ENCODE data around the gene ELN. TPM values are rescaled to one million over a fixed set of nuclear protein-coding genes. Genes with fewer than 3 reads are reported as not detected.
A peak's percentile ranks its signal among the peaks of the same experiment; 100 is the strongest.

The ELN gene
- total and polyA plus RNA-seq, 2 of the 8 experiments (the other 6 are each of a cell fraction or from before 2014, with no cell fraction given), result 5.1 to 5.6 TPM

DNA sequence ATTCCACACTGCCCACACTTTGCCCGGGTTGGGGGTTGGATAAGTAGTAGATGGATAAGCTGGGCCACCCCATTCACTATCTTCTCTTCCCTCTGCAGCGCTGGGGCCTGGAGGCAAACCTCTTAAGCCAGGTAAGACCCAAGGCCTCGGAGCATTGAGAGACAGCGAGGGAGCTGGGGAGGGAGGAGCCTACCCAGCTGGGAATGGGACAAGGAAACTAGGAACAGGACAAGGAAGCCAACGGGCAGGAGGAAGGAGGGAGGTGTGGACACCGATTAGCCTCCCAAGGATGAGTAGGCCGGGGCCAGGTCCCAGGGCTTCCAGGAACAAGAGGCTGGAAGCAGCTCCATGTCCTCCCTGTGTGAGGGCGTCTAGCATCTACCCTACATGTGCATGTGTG, 9.6 kb downstream of the ELN start:
- H3K23ac ChIP-seq (ENCODE audit: insufficient read length), result no peak overlapping the region
- H2BK20ac ChIP-seq (ENCODE audit: low read length), result no peak overlapping the region
- H2AFZ ChIP-seq (ENCODE audit: low read length), result no peak overlapping the region
- no peaks in the 10 kb centered on the region for H3K23me2 ChIP-seq (ENCODE audit: low read depth, low read length)
- ChIA-PET CTCF (ENCODE audit: partially characterized antibody) (interaction anchor here (0.6 to 6.5 kb wide), 8 partner anchors 9 to 624 kb away, joined by 3 to 58 read pairs (median 4); partner anchors contain the start of gene ELN), POLR2A (ENCODE audit: partially characterized antibody) (no interaction called here)
- no peak overlapping the region for H3K56ac ChIP-seq (replicated peaks; ENCODE audit: insufficient read length, low read depth, low read length)
- no peak overlapping the region for H3K18ac ChIP-seq (ENCODE audit: extremely low read depth, low read length)
- peaks cover 0 to 9% (median 4%) of the 10 kb centered on the region in 4 experiments; a peak in 6 of 7 replicates for H3K4me1 ChIP-seq (replicated peaks in 1 of 4; ENCODE audit: control insufficient read depth in 3 of 4, insufficient read depth in 4 of 4, low read length in 3 of 4)
- no peak overlapping the region for H3K27ac ChIP-seq (ENCODE audit: low read depth, low read length)
- no peak for DNase-seq (ENCODE audit: low read depth in 1 of 2, low spot score in 2 of 2)
- no peak overlapping the region for H2BK15ac ChIP-seq (ENCODE audit: low read length)
- 85% methylated on average over 8 of the region's 8 CpGs; no CpG with 5 or more reads in 1 of the 2 experiments for WGBS, 2 experiments (ENCODE audit: extremely low coverage in 1 of 2, insufficient coverage in 1 of 2, insufficient read length in 1 of 2, insufficient replicate concordance in 2 of 2, low coverage in 1 of 2, low lambda C conversion rate in 2 of 2, missing lambda C conversion rate in 1 of 2)
- H3K14ac ChIP-seq (ENCODE audit: insufficient read length), result no peak overlapping the region
- no peaks in the 10 kb centered on the region for H3K36me3 ChIP-seq (ENCODE audit: control insufficient read depth in 2 of 4, insufficient read depth in 4 of 4, low read length in 3 of 4)
- no peak overlapping the region for H2AK5ac ChIP-seq (ENCODE audit: low read depth, low read length)
- no peak overlapping the region for H3K4me2 ChIP-seq (ENCODE audit: insufficient read depth in 1 of 2, low read depth in 2 of 2, low read length in 2 of 2)
- FAIRE-seq, result no peak
- 0 out of 7 replicates have a peak overlapping the region, but pooled peaks of 1 of the 4 experiments have one; percentile 17 for H3K9ac ChIP-seq (replicated peaks in 1 of 4; ENCODE audit: extremely low read depth in 1 of 4, low read depth in 3 of 4, low read length in 3 of 4)
- no peak overlapping the region for H3K4ac ChIP-seq (replicated peaks; ENCODE audit: insufficient read length, low read depth, low read length)
- no peak overlapping the region for H4K91ac ChIP-seq (replicated peaks; ENCODE audit: insufficient read length, low read length)
- H3K4me3 ChIP-seq (ENCODE audit: extremely low read depth in 1 of 4, insufficient read depth in 2 of 4, low read depth in 3 of 4, low read length in 4 of 4), result no peak overlapping the region
- no peaks in the 10 kb centered on the region for H3K27me3 ChIP-seq (replicated peaks in 1 of 4; ENCODE audit: control insufficient read depth in 3 of 4, extremely low read depth in 1 of 4, insufficient read depth in 3 of 4, low read length in 3 of 4)
- no peak overlapping the region for H2BK120ac ChIP-seq (replicated peaks; ENCODE audit: low read depth, low read length)
- no peaks in the 10 kb centered on the region for H4K20me1 ChIP-seq (replicated peaks in 1 of 2; ENCODE audit: control insufficient read depth in 1 of 2, insufficient read depth in 2 of 2, low read length in 2 of 2)
- H3K79me1 ChIP-seq (ENCODE audit: low read depth, low read length), result no peaks in the 10 kb centered on the region
- no peaks in the 10 kb centered on the region for H3K79me2 ChIP-seq (ENCODE audit: control insufficient read depth in 1 of 2, insufficient read depth in 2 of 2, low read length in 2 of 2)
- H2BK12ac ChIP-seq (ENCODE audit: low read depth, low read length), result no peak overlapping the region
- H2BK5ac ChIP-seq (ENCODE audit: low read depth, low read length), result no peak overlapping the region
- H4K5ac ChIP-seq (ENCODE audit: insufficient read length, low read depth, low read length), result no peak overlapping the region
- H3K9me3 ChIP-seq (ENCODE audit: insufficient read depth in 2 of 2, low read depth in 1 of 2, low read length in 1 of 2), result no peaks in the 10 kb centered on the region
- no peak overlapping the region for H4K8ac ChIP-seq (ENCODE audit: extremely low read depth, insufficient read depth, low read length)
- TF ChIP-seq SAP30 (IDR thresholded peaks at IDR 0.05; ENCODE audit: insufficient read depth, insufficient replicate concordance, low read length), result no peak
